Ovary (tissue), 3 donors: Measurements from ENCODE around the gene FADS1.
A peak's percentile ranks its signal among the peaks of the same experiment; 100 is the strongest.

Source experiments
- CTCF ChIP-seq, 3 donors: fragments of 450-650 bp in 2 of 3; fragments of 200-600 bp in 1 of 3; IDR thresholded peaks; one replicate each; pipeline versions ENCODE4 v1.5.1 to v1.8.0; 2016 to 2022; ENCODE audit warnings: antibody characterized with exemption in 3 of 3, mild to moderate bottlenecking in 1 of 3
- EP300 ChIP-seq: sonication (generic); formaldehyde crosslinking; IDR thresholded peaks from one replicate; pipeline ENCODE4 v1.6.1; 2017; ENCODE audit warnings: antibody characterized with exemption
- donor health status: DM: no; HTN: no; CAD: no.

DNA sequence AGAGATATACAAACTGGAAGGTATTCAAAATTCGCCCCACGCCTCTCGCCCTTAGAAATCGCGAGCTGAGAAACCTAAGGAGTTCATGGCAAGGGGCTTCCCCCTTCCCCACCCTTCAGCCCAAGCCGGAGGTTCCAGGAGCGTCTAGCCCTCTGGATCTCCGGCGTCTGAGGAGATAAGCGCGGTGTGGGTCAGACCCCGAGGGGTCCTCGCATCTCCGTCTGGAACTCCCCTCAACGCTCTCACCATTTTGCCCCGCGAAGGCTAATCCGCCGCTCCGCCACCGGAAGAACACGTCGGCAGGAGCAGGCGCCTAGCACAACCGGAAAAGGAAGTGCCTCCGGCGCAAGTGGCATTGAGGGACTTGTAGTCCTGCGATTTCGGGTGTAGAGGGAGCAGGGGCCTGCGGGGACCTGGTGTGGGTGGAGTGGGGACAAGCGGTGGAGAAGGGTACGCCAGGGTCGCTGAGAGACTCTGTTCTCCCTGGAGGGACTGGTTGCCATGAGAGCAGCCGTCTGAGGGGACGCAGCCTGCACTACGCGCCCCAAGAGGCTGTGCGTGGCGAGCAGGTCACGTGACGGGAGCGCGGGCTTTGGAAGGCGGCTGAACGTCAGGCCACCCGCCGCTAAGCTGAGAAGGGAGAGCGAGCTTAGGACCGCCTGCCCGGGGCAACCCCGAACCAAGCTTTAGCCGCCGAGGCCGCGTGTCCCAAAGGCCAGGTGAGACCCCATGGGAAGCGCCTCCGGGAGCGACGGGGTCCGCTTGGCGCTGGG is 24.3 kb downstream of the FADS1 start, which contains the start of the genes FEN1 and TMEM258:
- TF ChIP-seq CTCF (IDR thresholded peaks at IDR 0.05) (peak in 2 of 3 donors; percentile 31 to 56), EP300 (no peak)
